B cell (primary cell): ENCODE data around the gene RPL7A. TPM values are rescaled to one million over a fixed set of nuclear protein-coding genes. Genes with fewer than 3 reads are reported as not detected.

ENCODE experiments used
- ATAC-seq: fragments of 200-7000 bp; cut with Tn5 transposase; one replicate; pipeline ENCODE4 v1.10.0; 2021; ENCODE audit warnings: low read depth, mild to moderate bottlenecking, moderate number of reproducible peaks, moderate library complexity
- CTCF ChIA-PET: fragments of 350-600 bp; sonication (Branson Sonifier 250); formaldehyde crosslinking; loops from one replicate; lab custom pipeline; 2021; ENCODE audit warnings: antibody characterized with exemption, inconsistent platforms; lab: Charles Lee
- POLR2A ChIA-PET: fragments of 350-600 bp; sonication (Branson Sonifier 250); formaldehyde crosslinking; loops from one replicate; lab custom pipeline; 2021; ENCODE audit warnings: antibody characterized with exemption; lab: Charles Lee
- DNase-seq: peaks from one replicate; pipeline ENCODE4 v3.0.0; 2013
- H2AFZ ChIP-seq: 2 replicates; pipeline ENCODE4 v1.6.1; 2012; ENCODE audit warnings: mild to moderate bottlenecking, low read depth, low read length; ENCODE audit not compliant: insufficient read depth, poor library complexity, severe bottlenecking
- H3K27ac ChIP-seq, 2 donors: 1 replicate in 1 of 2; 2 replicates in 1 of 2; pipeline ENCODE4 v1.5.1; 2012 to 2013; ENCODE audit warnings: low read length in 2 of 2, mild to moderate bottlenecking in 2 of 2, moderate library complexity in 1 of 2
- H3K27me3 ChIP-seq, 4 experiments: fragments of 200-600 bp in 1 of 4; sonication (generic) in 1 of 4; replicated peaks in 1 of 4; 1 replicate in 2 of 4; 2 replicates in 2 of 4; pipeline versions ENCODE4 v1.6.1 to v1.7.0; 2013 to 2016; ENCODE audit warnings: low read length in 3 of 4, mild to moderate bottlenecking in 2 of 4, mixed read lengths in 1 of 4, moderate library complexity in 1 of 4; ENCODE audit not compliant: insufficient read depth in 4 of 4, control insufficient read depth in 3 of 4; ENCODE audit errors: control extremely low read depth in 1 of 4
- H3K36me3 ChIP-seq, 2 experiments: replicated peaks in 1 of 2; 1 replicate in 1 of 2; 2 replicates in 1 of 2; pipeline versions ENCODE4 v1.6.1 to v1.7.1; 2013; ENCODE audit warnings: low read length in 1 of 2; ENCODE audit not compliant: insufficient read depth in 2 of 2, control insufficient read depth in 1 of 2; ENCODE audit errors: control extremely low read depth in 1 of 2, extremely low read depth in 1 of 2
- H3K4me1 ChIP-seq, 2 donors: fragments of 200-600 bp in 1 of 2; sonication (generic) in 1 of 2; 1 replicate in 1 of 2; 2 replicates in 1 of 2; pipeline versions ENCODE4 v1.5.1 to v1.6.1; 2013 to 2017; ENCODE audit warnings: low read length in 2 of 2; ENCODE audit not compliant: control insufficient read depth in 2 of 2, insufficient read depth in 2 of 2
- H3K4me2 ChIP-seq: replicated peaks from 2 replicates; pipeline ENCODE3; 2012; ENCODE audit warnings: mild to moderate bottlenecking, low read depth, low read length; ENCODE audit not compliant: poor library complexity, severe bottlenecking
- H3K4me3 ChIP-seq, 5 experiments: fragments of 200-600 bp in 1 of 5; sonication (generic) in 1 of 5; 1 replicate in 3 of 5; 2 replicates in 2 of 5; pipeline versions ENCODE4 v1.5.1 to v1.7.0; 2011 to 2016; ENCODE audit warnings: low read length in 4 of 5, mild to moderate bottlenecking in 4 of 5, low read depth in 2 of 5, control low read depth in 1 of 5, moderate library complexity in 1 of 5; ENCODE audit not compliant: insufficient read depth in 1 of 5; ENCODE audit errors: control extremely low read depth in 1 of 5, extremely low read depth in 1 of 5
- H3K79me2 ChIP-seq: fragments of 200-600 bp; sonication (generic); one replicate; pipeline ENCODE4 v1.6.0; 2016; ENCODE audit warnings: low read length; ENCODE audit not compliant: control insufficient read depth, insufficient read depth
- H3K9ac ChIP-seq: fragments of 200-600 bp; sonication (generic); 2 replicates; pipeline ENCODE4 v1.6.1; 2017; ENCODE audit warnings: mild to moderate bottlenecking, low read length, moderate library complexity
- H3K9me3 ChIP-seq, 3 donors: one replicate each; pipeline versions ENCODE4 v1.6.1 to v1.7.1; 2013; ENCODE audit warnings: low read length in 2 of 3; ENCODE audit not compliant: control insufficient read depth in 2 of 3, insufficient read depth in 1 of 3; ENCODE audit errors: control extremely low read depth in 1 of 3
- H4K20me1 ChIP-seq: 2 replicates; pipeline ENCODE4 v1.6.0; 2012; ENCODE audit warnings: mild to moderate bottlenecking, low read length; ENCODE audit not compliant: insufficient read depth, control insufficient read depth, poor library complexity, severe bottlenecking
- H3K27ac Mint-ChIP-seq: one replicate; pipeline ENCODE4 v1.8.0; 2021; ENCODE audit warnings: mixed read lengths
- H3K27me3 Mint-ChIP-seq: one replicate; pipeline ENCODE4 v1.8.0; 2021; ENCODE audit warnings: mixed read lengths
- H3K4me1 Mint-ChIP-seq: one replicate; pipeline ENCODE4 v1.8.0; 2021; ENCODE audit warnings: mixed read lengths
- H3K4me3 Mint-ChIP-seq: one replicate; pipeline ENCODE4 v1.8.0; 2021; ENCODE audit warnings: mixed read lengths
- H3K9me3 Mint-ChIP-seq: one replicate; pipeline ENCODE4 v1.8.0; 2022; ENCODE audit warnings: mixed read lengths; ENCODE audit not compliant: insufficient read depth
- EZH2 ChIP-seq: IDR thresholded peaks from 2 replicates; pipeline ENCODE4 v1.6.1; 2012; ENCODE audit warnings: borderline replicate concordance, low read depth, mild to moderate bottlenecking, moderate library complexity, low read length; ENCODE audit not compliant: insufficient read depth, poor library complexity, severe bottlenecking
- WGBS: methylation state at CpG from one replicate; pipeline ENCODE4 v1.1.5; 2013; ENCODE audit warnings: missing lambda C conversion rate; ENCODE audit not compliant: insufficient coverage; 5-methylcytosine and 5-hydroxymethylcytosine counted together
- intact Hi-C: fragments of 100-400 bp; cut with micrococcal nuclease; formaldehyde crosslinking; loops from one replicate; pipeline ENCODE4 v1.10.0; 2022
- polyA plus RNA-seq: library from polyadenylated mRNA; depleted of rRNA; stranded (reverse); fragments of >200 nt; gene quantifications from 2 replicates; pipeline ENCODE4 v1.2.3, GENCODE V29; 2012
- total RNA-seq, 2 donors: library from RNA; stranded (reverse); fragments of 120-200 nt in 1 of 2; gene quantifications; 1 replicate in 1 of 2; 2 replicates in 1 of 2; pipeline versions ENCODE4 v1.2.3 to v1.2.4, GENCODE V29; 2013 to 2022
- TF ChIP-seq, protein P1 (sequence below): fragments of 200-600 bp; IDR thresholded peaks from one replicate; pipeline ENCODE4 v1.8.0; 2022; ENCODE audit warnings: antibody characterized with exemption, mild to moderate bottlenecking

RPL7A gene
- total and polyA plus RNA-seq, 2 donors (not counting 1 experiment from before 2014, with no cell fraction given): 2,407 to 3,937 TPM

DNA sequence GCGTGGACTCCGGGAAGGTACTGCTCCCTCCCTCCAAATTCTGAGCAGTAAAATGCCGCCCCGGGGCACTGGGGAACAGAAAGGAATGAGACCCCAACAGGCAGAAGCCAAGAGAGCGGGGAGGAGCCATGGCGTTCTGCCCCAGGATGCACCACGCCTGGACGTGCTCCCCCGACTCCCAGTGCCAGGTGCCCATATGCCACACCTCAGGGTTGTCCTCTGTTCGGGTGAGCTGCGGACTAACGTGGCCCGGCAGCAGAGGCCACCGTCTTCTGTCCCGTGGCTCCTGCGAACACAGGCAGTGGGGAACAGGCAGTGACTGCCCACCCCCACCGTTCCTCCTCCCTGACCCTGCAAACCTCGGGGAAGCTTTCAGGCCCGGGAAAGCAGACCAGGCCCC, 16.8 kb upstream of the RPL7A start:
- Histone ChIP-seq H4K20me1 (peaks cover 46% of the 10 kb centered on the region), H3K27me3 (no peaks in the 10 kb centered on the region), H3K36me3 (peaks cover 3 to 44% of the 10 kb centered on the region in 2 experiments), H3K9ac (no peak overlapping the region), H3K4me1 (peaks cover 11 to 17% of the 10 kb centered on the region in 2 donors), H3K9me3 (peaks cover 0 to 1% (median 0%) of the 10 kb centered on the region in 3 donors), H2AFZ (no peak overlapping the region), H3K4me3 (no peak overlapping the region), H3K27ac (no peak overlapping the region), H3K79me2 (peaks cover 23% of the 10 kb centered on the region), H3K4me2 (no peak overlapping the region)
- ATAC-seq (no peak), DNase-seq (no peak)
- no peak overlapping the region for H3K27ac Mint-ChIP-seq
- TF ChIP-seq, protein P1, sequence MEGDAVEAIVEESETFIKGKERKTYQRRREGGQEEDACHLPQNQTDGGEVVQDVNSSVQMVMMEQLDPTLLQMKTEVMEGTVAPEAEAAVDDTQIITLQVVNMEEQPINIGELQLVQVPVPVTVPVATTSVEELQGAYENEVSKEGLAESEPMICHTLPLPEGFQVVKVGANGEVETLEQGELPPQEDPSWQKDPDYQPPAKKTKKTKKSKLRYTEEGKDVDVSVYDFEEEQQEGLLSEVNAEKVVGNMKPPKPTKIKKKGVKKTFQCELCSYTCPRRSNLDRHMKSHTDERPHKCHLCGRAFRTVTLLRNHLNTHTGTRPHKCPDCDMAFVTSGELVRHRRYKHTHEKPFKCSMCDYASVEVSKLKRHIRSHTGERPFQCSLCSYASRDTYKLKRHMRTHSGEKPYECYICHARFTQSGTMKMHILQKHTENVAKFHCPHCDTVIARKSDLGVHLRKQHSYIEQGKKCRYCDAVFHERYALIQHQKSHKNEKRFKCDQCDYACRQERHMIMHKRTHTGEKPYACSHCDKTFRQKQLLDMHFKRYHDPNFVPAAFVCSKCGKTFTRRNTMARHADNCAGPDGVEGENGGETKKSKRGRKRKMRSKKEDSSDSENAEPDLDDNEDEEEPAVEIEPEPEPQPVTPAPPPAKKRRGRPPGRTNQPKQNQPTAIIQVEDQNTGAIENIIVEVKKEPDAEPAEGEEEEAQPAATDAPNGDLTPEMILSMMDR: no peak
- TF ChIP-seq EZH2: no peak
- ChIA-PET CTCF (interaction anchor here (1.1 to 1.3 kb wide), 2 partner anchors 145 to 156 kb away, joined by 5 to 6 read pairs; no protein-coding TSS in a partner anchor), POLR2A (no interaction called here)
- H3K4me1 Mint-ChIP-seq: peaks cover 20% of the 10 kb centered on the region
- H3K27me3 Mint-ChIP-seq: no peaks in the 10 kb centered on the region
- no peaks in the 10 kb centered on the region for H3K9me3 Mint-ChIP-seq
- no peak overlapping the region for H3K4me3 Mint-ChIP-seq
- intact Hi-C loops: no loop called here
- WGBS: 98% methylated on average over 19 of the region's 19 CpGs

DNA sequence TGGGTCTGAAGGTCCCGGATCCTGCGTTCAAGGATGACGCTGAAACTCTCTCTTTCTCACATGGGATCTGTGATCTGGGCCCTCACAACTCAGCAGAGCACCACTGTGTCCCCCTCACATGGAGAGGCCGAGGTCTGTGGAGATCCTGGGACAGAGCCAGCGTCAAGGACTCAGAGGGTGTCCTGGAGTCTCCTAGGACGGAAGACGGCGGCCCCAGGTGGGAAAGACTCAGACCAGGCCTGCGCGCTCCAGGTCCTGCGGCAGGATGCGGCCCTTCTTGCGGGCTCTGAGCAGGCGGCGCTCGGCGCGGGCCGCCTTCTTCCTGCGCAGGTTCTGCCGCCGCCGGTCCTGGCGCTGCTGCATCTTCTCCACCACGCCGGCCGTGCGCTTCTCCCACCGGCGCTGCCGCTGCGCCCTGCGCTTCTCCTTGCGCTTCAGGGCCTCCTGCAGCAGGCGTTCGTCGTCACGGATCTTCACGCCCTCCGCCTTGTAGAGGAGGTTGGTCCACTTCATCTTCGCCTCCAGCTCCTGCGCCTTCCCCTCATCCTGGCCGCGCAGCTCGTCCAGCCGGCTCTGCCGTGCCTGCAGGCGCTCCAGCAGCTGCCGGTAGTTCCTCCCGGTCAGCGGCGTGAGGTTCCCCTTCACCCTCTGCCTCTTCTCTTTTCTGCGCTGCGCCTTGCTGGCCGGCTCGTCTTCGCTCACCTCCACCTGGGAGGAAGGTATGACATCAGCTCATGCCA, 16.2 kb upstream of the RPL7A start:
- intact Hi-C loops: no loop called here
- no peak overlapping the region for H3K9ac ChIP-seq
- no peak overlapping the region for H3K4me3 ChIP-seq
- no peak overlapping the region for H3K4me2 ChIP-seq
- H4K20me1 ChIP-seq: peaks cover 46% of the 10 kb centered on the region
- H3K27ac Mint-ChIP-seq: peak overlapping the region; percentile 21
- DNase-seq: peak; percentile 7
- ChIA-PET POLR2A (no interaction called here), CTCF (no interaction called here)
- no peak overlapping the region for H3K27ac ChIP-seq
- peaks cover 13 to 23% of the 10 kb centered on the region in 2 donors for H3K4me1 ChIP-seq
- no peak overlapping the region for H3K4me3 Mint-ChIP-seq
- ATAC-seq: no peak
- H3K36me3 ChIP-seq: peaks cover 3 to 44% of the 10 kb centered on the region in 2 experiments
- H2AFZ ChIP-seq: no peak overlapping the region
- no peak for TF ChIP-seq EZH2
- TF ChIP-seq, protein P1: no peak
- no peaks in the 10 kb centered on the region for H3K27me3 Mint-ChIP-seq
- peaks cover 26% of the 10 kb centered on the region for H3K4me1 Mint-ChIP-seq
- peaks cover 27% of the 10 kb centered on the region for H3K79me2 ChIP-seq
- no peaks in the 10 kb centered on the region for H3K27me3 ChIP-seq
- whole genome bisulfite sequencing: 98% methylated on average over 57 of the region's 57 CpGs
- no peaks in the 10 kb centered on the region for H3K9me3 Mint-ChIP-seq
- peaks cover 0 to 4% (median 0%) of the 10 kb centered on the region in 3 donors for H3K9me3 ChIP-seq
